HCT116 (cell line): ENCODE results near the gene FOXK1. TPM values are rescaled to one million over a fixed set of nuclear protein-coding genes. Genes with fewer than 3 reads are reported as not detected.

Experiments
- ATAC-seq: fragments of 200-7000 bp; cut with Tn5 transposase; 2 replicates; pipeline ENCODE4 v1.9.1; 2020; ENCODE audit warnings: mild to moderate bottlenecking, moderate library complexity
- BruUV-seq: library from RNA; stranded (reverse); fragments of 400-500 nt; replicated peaks from 2 replicates; lab custom pipeline; 2021; lab: Mats Ljungman, UMichigan
- CTCF ChIA-PET: fragments of 300-600 bp; sonication (Branson Sonifier 250); formaldehyde crosslinking; loops from one replicate; lab custom pipeline; 2021; ENCODE audit warnings: antibody characterized with exemption; lab: Charles Lee
- POLR2A ChIA-PET: fragments of 300-600, 350-600 bp; sonication (Branson Sonifier 250); formaldehyde crosslinking; loops from one replicate; lab custom pipeline; 2021; ENCODE audit warnings: antibody characterized with exemption; lab: Charles Lee
- RAD21 ChIA-PET, 2 experiments: fragments of 300-600 bp; sonication (Branson Sonifier 250); formaldehyde crosslinking; loops; one replicate each; lab custom pipeline; 2023; ENCODE audit warnings: low total read pairs in 2 of 2; ENCODE audit not compliant: uncharacterized antibody in 2 of 2, unreplicated experiment in 2 of 2, low non-redundant PET in 1 of 2; lab: Charles Lee
- DNase-seq: peaks from one replicate; pipeline ENCODE4 v3.0.0-alpha.2; 2010; ENCODE audit warnings: low read depth, low spot score
- H2AFZ ChIP-seq: fragments of 200-600 bp; shearing (Covaris generic), sonication (generic); 2 replicates; pipeline ENCODE4 v1.6.1; 2017; ENCODE audit warnings: low read depth, mixed run types, mixed read lengths, antibody characterized with exemption, low read length; ENCODE audit not compliant: poor library complexity, severe bottlenecking
- H3K27ac ChIP-seq: 2 replicates; pipeline ENCODE4 v1.5.1; 2012; ENCODE audit warnings: low read depth, low read length
- H3K27me3 ChIP-seq: fragments of 200-600 bp; sonication (generic); 2 replicates; pipeline ENCODE4 v1.6.1; 2016; ENCODE audit warnings: mixed run types, low read length, mixed read lengths; ENCODE audit not compliant: insufficient read depth
- H3K36me3 ChIP-seq, 2 experiments: fragments of 200-500 bp in 1 of 2; fragments of 200-600 bp in 1 of 2; sonication (Bioruptor generic) in 1 of 2; sonication (generic) in 1 of 2; 2 replicates each; pipeline versions ENCODE4 v1.5.1 to v1.6.1; 2014 to 2016; ENCODE audit warnings: low read length in 2 of 2, inconsistent platforms in 1 of 2, mixed read lengths in 1 of 2, mixed run types in 1 of 2; ENCODE audit not compliant: insufficient read depth in 2 of 2, control insufficient read depth in 1 of 2
- H3K4me1 ChIP-seq, 2 experiments: fragments of 200-600 bp in 1 of 2; sonication (generic) in 1 of 2; 2 replicates each; pipeline versions ENCODE4 v1.5.1 to v1.6.1; 2012 to 2017; ENCODE audit warnings: low read length in 2 of 2, inconsistent platforms in 1 of 2, mild to moderate bottlenecking in 1 of 2, mixed read lengths in 1 of 2, mixed run types in 1 of 2, moderate library complexity in 1 of 2; ENCODE audit not compliant: insufficient read depth in 2 of 2, control insufficient read depth in 1 of 2
- H3K4me2 ChIP-seq: fragments of 200-600 bp; sonication (generic); 2 replicates; pipeline ENCODE4 v1.6.1; 2017; ENCODE audit warnings: mixed run types, low read length, mixed read lengths
- H3K4me3 ChIP-seq, 2 experiments: fragments of 200-600 bp in 1 of 2; sonication (generic) in 1 of 2; replicated peaks in 1 of 2; 2 replicates each; pipeline ENCODE4 v1.5.1; 2011 to 2016; ENCODE audit warnings: low read length in 2 of 2, control low read depth in 1 of 2, low read depth in 1 of 2, mild to moderate bottlenecking in 1 of 2, mixed read lengths in 1 of 2, mixed run types in 1 of 2
- H3K79me2 ChIP-seq: fragments of 200-600 bp; sonication (generic); 2 replicates; pipeline ENCODE4 v1.6.1; 2017; ENCODE audit warnings: mild to moderate bottlenecking, mixed run types, low read length, moderate library complexity, mixed read lengths; ENCODE audit not compliant: insufficient read depth
- H3K9ac ChIP-seq: fragments of 200-600 bp; sonication (generic); 2 replicates; pipeline ENCODE4 v1.6.1; 2016; ENCODE audit warnings: low read length, mixed read lengths
- H3K9me2 ChIP-seq: fragments of 200-600 bp; sonication (generic), shearing (Covaris generic); 2 replicates; pipeline ENCODE4 v1.6.1; 2017; ENCODE audit warnings: mixed run types, mild to moderate bottlenecking, moderate library complexity; ENCODE audit not compliant: insufficient read depth
- H3K9me3 ChIP-seq, 2 experiments: fragments of 200-500 bp in 1 of 2; fragments of 200-600 bp in 1 of 2; sonication (Bioruptor generic) in 1 of 2; sonication (generic) in 1 of 2; 2 replicates each; pipeline ENCODE4 v1.6.1; 2014 to 2017; ENCODE audit warnings: low read length in 2 of 2, mixed read lengths in 2 of 2, inconsistent platforms in 1 of 2, low read depth in 1 of 2, mild to moderate bottlenecking in 1 of 2, mixed run types in 1 of 2, moderate library complexity in 1 of 2; ENCODE audit not compliant: control insufficient read depth in 1 of 2, insufficient read depth in 1 of 2
- H4K20me1 ChIP-seq: fragments of 200-600 bp; sonication (generic), shearing (Covaris generic); 2 replicates; pipeline ENCODE4 v1.6.1; 2017; ENCODE audit warnings: mixed run types, mild to moderate bottlenecking, moderate library complexity; ENCODE audit not compliant: insufficient read depth
- EZH2phosphoT487 ChIP-seq: fragments of 200-600 bp; IDR thresholded peaks from 2 replicates; pipeline ENCODE4 v1.6.1; 2018; ENCODE audit warnings: antibody characterized with exemption, borderline replicate concordance
- FOSL1 ChIP-seq: IDR thresholded peaks from 2 replicates; pipeline ENCODE4 v1.6.1; 2012; ENCODE audit warnings: low read depth
- JUND ChIP-seq: IDR thresholded peaks from 2 replicates; pipeline ENCODE4 v1.6.1; 2012
- POLR2A ChIP-seq: IDR thresholded peaks from 2 replicates; pipeline ENCODE4 v1.7.0; 2011; ENCODE audit warnings: borderline replicate concordance; ENCODE audit not compliant: insufficient read depth, insufficient read length; ENCODE audit errors: extremely low read depth
- POLR2AphosphoS5 ChIP-seq: IDR thresholded peaks from 2 replicates; pipeline ENCODE4 v1.6.1; 2011; ENCODE audit warnings: mild to moderate bottlenecking, low read depth, low read length, moderate library complexity
- SP1 ChIP-seq: IDR thresholded peaks from 2 replicates; pipeline ENCODE4 v1.6.1; 2012; ENCODE audit warnings: low read depth
- SRF ChIP-seq: IDR thresholded peaks from 2 replicates; pipeline ENCODE4 v1.6.1; 2012; ENCODE audit warnings: low read depth
- TCF7L2 ChIP-seq: IDR thresholded peaks from 2 replicates; pipeline ENCODE4 v1.7.0; 2011; ENCODE audit warnings: borderline replicate concordance, inconsistent platforms; ENCODE audit not compliant: insufficient read depth, insufficient read length; ENCODE audit errors: extremely low read depth
- YY1 ChIP-seq: IDR thresholded peaks from 2 replicates; pipeline ENCODE4 v1.6.1; 2011; ENCODE audit warnings: low read length, low read depth, moderate library complexity, mild to moderate bottlenecking; ENCODE audit not compliant: insufficient replicate concordance; ENCODE audit errors: extremely low read depth
- ZBTB33 ChIP-seq: IDR thresholded peaks from 2 replicates; pipeline ENCODE4 v1.6.1; 2011; ENCODE audit warnings: mild to moderate bottlenecking, low read length, moderate library complexity; ENCODE audit not compliant: insufficient replicate concordance; ENCODE audit errors: extremely low read depth
- intact Hi-C: fragments of 100-400 bp; cut with micrococcal nuclease; formaldehyde crosslinking; loops from 2 replicates; pipeline ENCODE4 v1.10.0; 2022
- total RNA-seq: library from RNA; stranded (reverse); gene quantifications from one replicate; pipeline ENCODE4 v1.2.1, GENCODE V29; 2021; ENCODE audit not compliant: unreplicated experiment
- TF ChIP-seq, protein P1 (sequence below): IDR thresholded peaks from 2 replicates; pipeline ENCODE4 v1.6.1; 2012; ENCODE audit warnings: low read depth

Gene FOXK1
- total RNA-seq, 1 experiment from 2014 or later, result 60.5 TPM

DNA sequence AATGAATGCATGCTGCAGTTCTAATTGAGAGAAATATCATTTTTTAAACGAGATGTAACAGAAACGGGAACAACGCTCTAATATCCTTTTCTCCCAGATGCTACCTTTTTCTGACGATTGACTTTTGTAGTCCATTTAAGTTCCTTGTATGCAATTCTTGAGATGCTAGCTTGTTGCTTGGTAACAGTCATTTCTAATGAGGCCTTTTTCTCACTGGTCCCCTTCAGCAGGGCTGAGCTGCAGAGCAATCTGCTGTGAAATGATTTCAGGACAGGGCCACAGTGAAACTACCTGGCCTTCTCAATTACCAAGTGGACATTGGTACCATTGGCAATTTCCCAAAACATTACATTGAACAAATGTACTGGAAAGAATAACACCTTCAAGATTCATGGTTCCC, 26.2 kb upstream of the FOXK1 start:
- DNase-seq, result no peak
- Histone ChIP-seq H3K9ac (no peak overlapping the region), H3K36me3 (no peaks in the 10 kb centered on the region), H4K20me1 (no peaks in the 10 kb centered on the region), H3K79me2 (no peaks in the 10 kb centered on the region), H2AFZ (no peak overlapping the region), H3K9me2 (no peaks in the 10 kb centered on the region), H3K4me1 (no peaks in the 10 kb centered on the region; a peak in 1 of 4 replicates), H3K4me3 (no peak overlapping the region), H3K9me3 (peaks cover 0 to 4% of the 10 kb centered on the region in 2 experiments; a peak in 1 of 4 replicates), H3K4me2 (no peak overlapping the region), H3K27me3 (no peaks in the 10 kb centered on the region), H3K27ac (no peak overlapping the region)
- TF ChIP-seq JUND, result no peak
- no peak for TF ChIP-seq EZH2phosphoT487
- no peak for TF ChIP-seq TCF7L2
- TF ChIP-seq ZBTB33, result no peak
- TF ChIP-seq, protein P1, sequence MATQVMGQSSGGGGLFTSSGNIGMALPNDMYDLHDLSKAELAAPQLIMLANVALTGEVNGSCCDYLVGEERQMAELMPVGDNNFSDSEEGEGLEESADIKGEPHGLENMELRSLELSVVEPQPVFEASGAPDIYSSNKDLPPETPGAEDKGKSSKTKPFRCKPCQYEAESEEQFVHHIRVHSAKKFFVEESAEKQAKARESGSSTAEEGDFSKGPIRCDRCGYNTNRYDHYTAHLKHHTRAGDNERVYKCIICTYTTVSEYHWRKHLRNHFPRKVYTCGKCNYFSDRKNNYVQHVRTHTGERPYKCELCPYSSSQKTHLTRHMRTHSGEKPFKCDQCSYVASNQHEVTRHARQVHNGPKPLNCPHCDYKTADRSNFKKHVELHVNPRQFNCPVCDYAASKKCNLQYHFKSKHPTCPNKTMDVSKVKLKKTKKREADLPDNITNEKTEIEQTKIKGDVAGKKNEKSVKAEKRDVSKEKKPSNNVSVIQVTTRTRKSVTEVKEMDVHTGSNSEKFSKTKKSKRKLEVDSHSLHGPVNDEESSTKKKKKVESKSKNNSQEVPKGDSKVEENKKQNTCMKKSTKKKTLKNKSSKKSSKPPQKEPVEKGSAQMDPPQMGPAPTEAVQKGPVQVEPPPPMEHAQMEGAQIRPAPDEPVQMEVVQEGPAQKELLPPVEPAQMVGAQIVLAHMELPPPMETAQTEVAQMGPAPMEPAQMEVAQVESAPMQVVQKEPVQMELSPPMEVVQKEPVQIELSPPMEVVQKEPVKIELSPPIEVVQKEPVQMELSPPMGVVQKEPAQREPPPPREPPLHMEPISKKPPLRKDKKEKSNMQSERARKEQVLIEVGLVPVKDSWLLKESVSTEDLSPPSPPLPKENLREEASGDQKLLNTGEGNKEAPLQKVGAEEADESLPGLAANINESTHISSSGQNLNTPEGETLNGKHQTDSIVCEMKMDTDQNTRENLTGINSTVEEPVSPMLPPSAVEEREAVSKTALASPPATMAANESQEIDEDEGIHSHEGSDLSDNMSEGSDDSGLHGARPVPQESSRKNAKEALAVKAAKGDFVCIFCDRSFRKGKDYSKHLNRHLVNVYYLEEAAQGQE, result no peak
- TF ChIP-seq FOSL1, result no peak
- TF ChIP-seq POLR2AphosphoS5, result no peak
- no peak for TF ChIP-seq YY1
- TF ChIP-seq SP1, result no peak
- TF ChIP-seq SRF, result no peak
- no peak for TF ChIP-seq POLR2A
- intact Hi-C loops, result no loop called here
- ChIA-PET RAD21 (no interaction called here), POLR2A (no interaction called here), CTCF (no interaction called here)
- no peak for ATAC-seq
- no TSS peak for BruUV-seq
